ENCODE measurements around the gene FBXO46.

The FBXO46 gene

DNA sequence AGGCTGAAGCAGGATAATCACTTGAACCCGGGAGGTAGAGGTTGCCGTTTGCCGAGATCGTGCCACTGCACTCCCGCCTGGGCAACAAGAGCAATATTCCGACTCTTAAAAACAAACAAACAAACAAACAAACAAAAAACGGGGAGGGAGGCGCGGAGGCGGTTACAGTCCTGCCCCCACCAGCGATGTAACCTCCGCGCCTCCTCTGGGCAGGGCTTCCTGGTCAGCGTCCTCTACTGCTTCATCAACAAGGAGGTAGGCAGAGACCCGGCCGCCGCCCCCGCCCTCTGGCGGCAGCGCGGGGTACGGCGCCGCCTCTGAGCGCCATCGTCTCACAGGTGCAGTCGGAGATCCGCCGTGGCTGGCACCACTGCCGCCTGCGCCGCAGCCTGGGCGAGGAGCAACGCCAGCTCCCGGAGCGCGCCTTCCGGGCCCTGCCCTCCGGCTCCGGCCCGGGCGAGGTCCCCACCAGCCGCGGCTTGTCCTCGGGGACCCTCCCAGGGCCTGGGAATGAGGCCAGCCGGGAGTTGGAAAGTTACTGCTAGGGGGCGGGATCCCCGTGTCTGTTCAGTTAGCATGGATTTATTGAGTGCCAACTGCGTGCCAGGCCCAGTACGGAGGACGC, 49.2 kb downstream of the FBXO46 start:
- peak; percentile 68 for DNase-seq (ENCODE audit: low read depth)

DNA sequence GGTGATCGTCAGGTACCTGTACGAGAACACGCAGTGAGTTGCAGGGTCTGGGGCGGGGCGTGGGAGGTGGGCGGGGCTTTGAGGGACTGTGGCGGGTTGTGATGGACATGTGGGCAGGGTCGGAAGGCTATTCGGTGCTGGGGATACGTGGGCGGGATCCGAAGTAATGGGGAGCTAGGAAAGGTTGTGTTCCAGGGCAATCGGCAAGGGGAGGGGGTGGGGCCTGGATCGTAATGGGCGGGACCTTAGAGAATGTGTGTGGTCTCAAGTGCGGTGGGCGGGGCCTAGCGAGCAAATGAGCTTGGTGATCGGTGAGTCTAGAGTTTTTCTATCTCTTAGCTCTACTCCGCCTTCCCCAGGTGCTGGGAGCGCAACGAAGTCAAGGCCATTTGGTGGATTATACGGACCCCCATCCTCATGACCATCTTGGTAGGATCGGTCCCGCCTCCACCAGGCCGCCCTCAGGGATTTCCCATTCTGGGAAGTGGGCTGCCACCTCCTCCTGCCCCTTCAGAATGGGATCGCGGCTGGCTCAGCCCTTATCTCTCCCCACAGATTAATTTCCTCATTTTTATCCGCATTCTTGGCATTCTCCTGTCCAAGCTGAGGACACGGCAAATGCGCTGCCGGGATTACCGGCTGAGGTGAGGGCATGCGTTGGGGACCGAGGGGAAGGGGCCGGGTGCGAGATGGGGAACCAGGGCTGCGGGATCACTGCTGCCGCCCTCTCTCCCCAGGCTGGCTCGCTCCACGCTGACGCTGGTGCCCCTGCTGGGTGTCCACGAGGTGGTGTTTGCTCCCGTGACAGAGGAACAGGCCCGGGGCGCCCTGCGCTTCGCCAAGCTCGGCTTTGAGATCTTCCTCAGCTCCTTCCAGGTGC, 53.1 kb downstream of the FBXO46 start:
- DNase-seq (ENCODE audit: low read depth), result peak; percentile 68

- no peak for DNase-seq (ENCODE audit: low read depth)
Measured at GRCh38 chr19:45676851-45677263, 53.8 kb downstream of the FBXO46 start.

GRCh38 chr19:45674946-45675345, 55.8 kb downstream of the FBXO46 start:
- DNase-seq (ENCODE audit: low read depth), result no peak

DNA sequence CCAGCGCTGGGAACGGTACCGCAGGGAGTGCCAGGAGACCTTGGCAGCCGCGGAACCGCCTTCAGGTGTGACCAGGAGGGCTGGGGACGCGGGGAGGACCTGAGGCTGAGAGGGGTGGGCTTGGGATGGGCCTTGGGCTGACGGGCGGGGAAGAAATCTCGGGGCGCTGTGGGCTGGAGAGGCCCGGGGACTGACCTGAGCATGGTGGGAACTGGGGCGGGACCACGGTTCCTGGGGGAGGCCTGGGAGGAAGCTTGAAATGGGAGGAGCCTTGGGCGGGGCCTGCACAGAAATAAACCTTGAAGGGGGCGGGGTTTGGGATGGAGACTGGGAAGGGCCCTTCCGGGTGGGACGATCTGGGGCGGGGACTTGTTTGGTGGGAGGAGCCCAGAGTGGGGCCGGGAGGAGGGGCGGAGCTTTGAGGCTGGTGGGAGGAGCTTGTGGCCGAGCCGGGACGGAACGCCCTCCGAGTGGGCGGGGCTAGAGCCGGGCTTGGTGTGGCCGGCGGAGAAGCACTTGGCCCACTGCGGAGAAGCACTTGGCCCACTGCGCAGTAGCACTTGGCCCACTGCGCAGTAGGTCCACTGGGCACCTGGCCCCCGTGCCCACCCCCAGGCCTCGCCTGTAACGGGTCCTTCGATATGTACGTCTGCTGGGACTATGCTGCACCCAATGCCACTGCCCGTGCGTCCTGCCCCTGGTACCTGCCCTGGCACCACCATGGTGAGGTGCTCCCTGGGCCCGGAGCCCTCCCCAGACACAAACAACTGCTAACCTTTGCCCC, 59.8 kb downstream of the FBXO46 start:
- DNase-seq (ENCODE audit: low read depth), result peak; percentile 25

DNA sequence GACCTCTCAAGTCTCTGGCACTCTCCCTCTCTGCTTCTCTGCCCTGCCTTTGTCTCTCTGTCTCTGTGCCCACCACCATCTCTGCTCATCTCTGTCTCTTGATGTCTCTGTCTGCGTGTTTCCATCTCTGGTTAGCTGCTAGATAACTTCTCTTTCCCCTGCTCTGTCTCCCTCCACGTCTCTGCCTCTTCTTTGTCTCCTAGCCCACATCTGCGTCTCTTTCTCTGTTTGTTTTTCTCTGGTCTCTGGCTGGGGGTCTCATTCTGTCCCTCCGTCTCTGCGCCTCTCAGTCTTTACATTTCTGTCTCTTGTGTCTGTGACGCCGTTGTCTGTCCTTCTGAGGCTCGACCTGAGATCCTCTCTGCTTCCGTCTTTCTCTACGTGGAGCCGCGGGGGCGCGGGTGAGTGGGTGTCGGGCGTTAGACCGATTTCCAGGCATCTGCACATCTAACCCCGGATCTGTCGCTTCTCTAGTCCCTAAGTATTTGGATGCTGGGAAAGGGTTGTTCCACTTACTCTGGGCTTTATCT, 62.3 kb downstream of the FBXO46 start:
- no peak for DNase-seq (ENCODE audit: low read depth)

DNA sequence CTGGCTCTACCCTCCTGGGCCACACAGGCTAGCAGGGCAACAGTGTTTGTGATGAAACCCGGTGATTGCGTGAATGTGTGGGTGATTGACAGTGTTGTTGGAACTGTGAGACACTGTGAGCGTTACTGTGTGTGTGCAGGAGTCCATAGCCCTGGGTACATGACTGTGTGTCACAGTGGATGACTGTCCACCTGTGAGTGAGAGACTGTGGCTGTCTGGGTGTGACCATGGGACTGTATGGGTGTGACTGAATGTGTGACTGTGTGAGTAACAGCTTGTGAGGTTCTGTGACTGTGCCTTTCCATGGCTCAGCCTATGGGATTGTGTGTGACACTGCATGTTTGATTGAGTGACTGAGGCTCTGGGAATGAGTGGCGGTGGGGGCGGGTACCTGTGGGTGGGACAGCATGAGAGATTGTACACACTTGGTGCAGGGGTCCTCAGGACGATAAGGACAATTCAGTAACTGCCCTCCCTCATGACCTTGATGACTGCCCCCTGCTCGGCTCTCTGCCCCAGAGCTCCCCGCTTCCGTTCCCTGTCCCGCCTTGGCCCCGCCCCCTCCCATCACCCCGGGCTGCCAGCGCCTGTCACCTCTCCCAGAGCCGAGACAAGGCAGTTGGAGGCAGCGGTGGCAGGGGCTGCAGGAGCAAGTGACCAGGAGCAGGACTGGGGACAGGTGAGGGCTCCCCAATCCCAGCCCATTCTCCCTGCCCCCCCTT, 62.9 kb downstream of the FBXO46 start, which contains the start of gene GIPR:
TSS of gene GIPR (plus strand) at position 602 of the 722 bp plus-strand sequence. CDS start 1,300 bp downstream, outside the sequence.
- DNase-seq (ENCODE audit: low read depth), result no peak

DNA sequence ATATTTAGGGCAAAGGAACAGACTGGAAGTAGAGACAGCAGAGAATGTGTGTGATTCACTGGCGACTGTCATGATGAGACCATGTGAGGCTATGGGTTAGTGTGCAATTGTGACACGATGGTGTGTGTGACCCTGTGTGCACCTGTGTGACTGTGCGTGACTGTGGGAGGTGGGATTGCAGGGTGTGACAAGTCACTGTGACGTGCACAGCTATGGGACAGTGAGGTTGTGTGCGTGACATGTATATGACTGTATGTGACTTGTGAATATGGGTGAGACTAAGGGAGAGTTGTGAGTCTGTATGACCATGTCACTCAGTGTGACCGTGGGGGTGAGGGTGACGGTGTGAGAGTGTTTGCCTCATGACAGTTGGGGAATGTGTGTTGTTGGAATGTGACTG, 66.1 kb downstream of the FBXO46 start:
- no peak for DNase-seq (ENCODE audit: low read depth)

- DNase-seq (ENCODE audit: low read depth), result no peak
Measured at GRCh38 chr19:45663800-45664199, 66.9 kb downstream of the FBXO46 start.

- no peak for DNase-seq (ENCODE audit: low read depth)
Measured at GRCh38 chr19:45660636-45661035, 70.1 kb downstream of the FBXO46 start.

All from stimulated activated CD8-positive, alpha-beta memory T cell treated with anti-CD3 and anti-CD28 coated beads, Interleukin-7, amount 100 ng/mL, for 24 hours (primary cell).